Measurements from ENCODE around the gene PROCA1.

The PROCA1 gene

DNA sequence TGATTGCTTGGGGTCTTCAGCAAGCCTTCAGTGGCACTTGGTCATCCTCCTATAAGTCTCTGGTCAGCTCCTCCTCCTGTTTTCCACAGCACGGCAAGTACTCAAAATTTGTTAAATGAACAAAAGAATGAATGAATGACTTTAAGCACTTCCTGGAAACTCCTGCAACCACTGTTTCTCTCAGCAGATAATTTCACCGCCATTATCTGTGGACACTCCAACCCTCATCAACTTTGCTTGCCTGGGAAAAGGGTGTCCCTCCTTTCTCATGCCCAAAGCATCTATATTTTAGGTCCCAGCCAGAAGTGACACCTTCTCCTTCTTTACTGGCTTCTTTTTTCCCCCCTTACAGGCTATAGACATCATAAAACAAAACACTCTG is 4.4 kb downstream of the PROCA1 start:
- no peak for DNase-seq (ENCODE audit: low read depth)

DNA sequence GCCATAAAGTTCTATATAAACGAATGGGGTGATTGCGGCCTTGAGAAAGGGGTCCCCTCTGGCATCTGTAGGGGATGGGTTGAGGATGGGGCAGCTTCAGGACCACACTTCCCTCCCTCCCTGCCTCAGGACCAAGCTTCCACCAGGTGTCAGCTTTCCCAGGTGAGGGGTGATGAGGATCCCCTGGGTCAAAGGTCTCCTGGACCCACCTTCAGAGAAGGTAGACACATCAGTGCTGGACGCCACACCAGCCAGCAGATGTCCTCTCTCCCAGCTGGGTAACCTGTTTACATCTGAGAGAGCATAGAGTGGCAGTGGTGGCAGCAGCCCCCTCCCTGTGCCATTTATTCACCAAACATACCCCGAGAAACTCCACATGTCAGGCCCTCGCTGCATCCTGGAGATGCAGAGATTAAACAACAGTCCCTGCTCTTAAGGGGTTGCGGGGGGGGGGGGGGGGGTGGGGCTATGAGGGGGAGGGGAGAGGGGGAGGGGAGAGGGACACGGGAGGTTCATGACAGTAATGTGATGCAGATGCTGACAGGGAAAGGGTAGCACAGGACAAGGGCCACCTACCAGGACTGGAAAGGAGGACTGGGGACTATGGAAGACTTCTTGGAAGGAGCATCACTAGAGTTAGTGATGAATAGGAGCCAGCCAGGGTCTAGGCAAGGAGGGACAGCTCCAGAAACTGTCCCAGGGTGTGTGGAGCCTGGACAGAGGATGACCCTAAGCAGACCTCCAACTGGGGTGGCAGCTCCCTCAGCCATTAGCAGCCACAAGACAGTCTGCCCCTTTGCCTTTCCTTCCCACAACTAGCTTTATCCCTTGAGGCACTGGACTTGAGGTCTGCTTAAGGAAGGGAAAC is 5.0 kb downstream of the PROCA1 start:
- no peak for DNase-seq (ENCODE audit: low read depth)

DNA sequence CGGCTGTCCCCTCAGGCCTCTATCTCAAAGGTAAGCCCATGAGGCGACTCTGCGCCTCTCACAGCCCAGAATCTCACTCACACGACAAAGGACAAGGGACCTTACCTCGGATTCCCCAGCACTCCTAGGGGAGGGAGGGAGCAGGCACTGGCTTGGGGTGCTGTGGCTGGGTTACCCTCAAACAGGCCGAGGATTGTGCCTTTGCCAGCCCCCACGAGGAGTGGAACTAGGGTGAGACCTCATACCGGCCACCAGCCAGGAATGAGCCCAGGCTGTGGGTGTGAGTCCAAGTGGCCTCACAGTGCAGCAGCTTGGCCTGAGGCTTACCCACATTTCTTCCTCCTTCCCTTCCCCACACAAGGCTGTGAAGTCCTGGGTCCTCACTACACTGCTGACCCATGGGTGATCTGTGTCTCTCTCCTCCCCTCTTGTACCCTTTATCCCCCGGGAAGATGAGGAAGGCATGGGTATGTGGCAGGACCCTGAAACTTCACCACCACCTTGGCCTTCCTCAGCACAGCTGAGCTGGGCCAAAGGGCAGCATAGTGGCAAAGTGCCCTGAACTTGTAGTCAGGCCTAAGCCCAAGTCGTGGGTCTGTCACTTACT is 5.9 kb downstream of the PROCA1 start:
- no peak for DNase-seq (ENCODE audit: low read depth)

DNA sequence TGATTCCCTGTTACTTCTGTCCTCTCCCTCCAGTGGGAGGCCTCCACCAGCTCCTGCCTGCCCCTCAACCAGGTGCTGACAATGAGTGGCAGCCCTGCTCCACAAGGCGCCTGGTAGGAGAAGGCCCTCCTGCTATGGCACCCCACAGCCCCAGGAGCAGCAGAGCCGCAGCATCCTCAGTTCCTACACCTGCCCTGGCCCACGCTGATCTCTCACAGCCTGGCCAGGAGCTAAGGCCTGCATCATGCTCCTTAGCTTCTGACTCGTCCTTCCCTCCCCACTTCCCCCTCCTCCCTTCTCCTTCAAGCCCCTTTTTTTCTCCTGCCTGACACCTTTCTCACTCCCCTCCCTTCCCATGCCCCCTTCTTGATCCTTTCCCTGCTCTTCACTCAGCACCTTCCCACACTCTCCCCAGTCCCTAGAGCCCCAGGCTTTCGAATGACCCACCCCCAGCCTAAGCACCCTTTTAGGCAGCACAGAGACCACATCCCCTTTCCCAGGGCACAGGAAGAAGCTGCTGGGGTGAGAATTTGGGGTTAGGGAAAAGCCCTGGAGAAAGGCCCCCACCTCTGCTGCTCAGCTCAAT is 6.5 kb downstream of the PROCA1 start:
- no peak for DNase-seq (ENCODE audit: low read depth)

DNA sequence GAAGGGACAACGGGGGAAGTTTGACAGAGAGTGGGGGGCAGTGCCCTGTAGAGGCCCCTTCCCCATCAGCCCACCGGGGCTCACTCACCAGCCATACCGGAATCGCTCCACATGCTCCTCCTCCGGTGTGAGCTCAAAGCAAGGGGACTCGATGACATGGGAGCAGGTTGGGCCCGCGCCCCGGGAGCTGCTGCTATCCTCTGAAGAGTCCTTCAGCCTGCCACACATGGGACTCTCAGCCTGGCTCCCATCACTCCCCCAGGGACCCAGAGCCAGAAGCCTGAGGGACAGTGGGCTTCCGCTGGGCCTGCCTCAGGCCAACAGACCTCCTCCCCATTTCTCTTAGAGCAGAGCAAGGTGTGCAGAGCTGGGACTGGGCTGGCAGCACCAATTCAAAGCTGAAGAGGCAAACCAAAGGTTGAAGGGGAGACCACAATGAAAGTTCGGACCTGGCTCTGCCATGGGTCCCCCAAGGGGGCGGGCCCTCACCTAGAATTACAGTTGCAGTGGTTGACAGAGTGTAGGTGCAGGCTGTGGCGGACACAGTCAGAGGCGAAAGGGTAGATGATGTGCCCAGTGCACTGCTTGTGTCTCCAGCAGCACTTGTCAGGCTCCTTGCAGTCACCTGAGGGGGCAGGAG is 7.3 kb downstream of the PROCA1 start:
- no peak for DNase-seq (ENCODE audit: low read depth)

DNA sequence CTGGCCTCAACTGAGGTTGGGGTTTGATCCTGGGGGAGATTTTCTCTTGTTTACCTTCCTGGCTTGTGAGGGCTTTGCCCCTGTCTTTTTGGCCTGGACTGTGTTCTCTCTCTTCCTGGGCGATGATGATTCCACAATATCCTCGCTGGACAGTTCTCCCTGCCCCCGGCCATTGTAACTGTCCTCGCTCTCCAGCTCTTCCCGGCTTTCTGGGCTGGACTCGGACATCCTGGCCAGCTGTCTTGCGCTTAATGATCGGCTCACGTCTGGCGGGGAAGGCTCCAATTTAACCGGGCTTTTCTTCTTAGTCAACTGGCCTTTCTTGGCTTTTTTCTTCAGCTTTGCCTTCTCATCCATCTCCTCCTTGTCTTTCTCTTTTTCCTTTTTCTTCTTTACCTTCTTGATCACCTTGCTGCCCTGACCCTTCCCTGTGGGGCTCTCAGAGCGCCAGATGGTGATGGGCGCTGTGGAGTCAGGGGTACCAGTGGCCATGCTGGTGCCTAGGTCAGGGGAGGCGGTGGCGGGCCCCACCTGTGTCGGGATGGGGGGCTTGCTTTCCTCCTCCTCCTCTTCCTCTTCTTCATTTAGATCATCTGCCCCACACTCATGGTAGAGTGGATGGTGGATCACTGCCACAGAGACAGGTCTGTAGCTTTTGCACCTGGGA is 8.0 kb downstream of the PROCA1 start:
- DNase-seq (ENCODE audit: low read depth): no peak

DNA sequence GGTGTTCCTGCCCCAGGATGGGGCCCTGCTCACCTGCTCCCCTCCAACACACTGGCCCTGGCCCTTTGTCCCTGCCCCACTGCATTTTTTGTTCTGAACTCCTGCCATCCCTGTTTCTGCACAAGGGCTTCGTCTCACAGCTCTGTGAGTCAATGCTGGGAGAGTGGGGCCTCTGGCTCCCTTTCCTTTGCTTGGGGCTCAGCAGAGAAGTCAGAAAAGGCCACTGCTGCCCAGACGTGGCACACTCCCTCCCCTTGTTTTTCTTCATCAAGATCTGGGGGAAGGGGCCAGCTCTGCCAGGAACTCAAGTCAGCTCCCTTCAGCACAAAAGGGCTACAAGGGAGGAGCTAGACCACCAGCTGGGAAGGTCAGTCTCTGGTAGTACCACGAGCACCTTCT is 8.9 kb downstream of the PROCA1 start:
- no peak for DNase-seq (ENCODE audit: low read depth)

DNA sequence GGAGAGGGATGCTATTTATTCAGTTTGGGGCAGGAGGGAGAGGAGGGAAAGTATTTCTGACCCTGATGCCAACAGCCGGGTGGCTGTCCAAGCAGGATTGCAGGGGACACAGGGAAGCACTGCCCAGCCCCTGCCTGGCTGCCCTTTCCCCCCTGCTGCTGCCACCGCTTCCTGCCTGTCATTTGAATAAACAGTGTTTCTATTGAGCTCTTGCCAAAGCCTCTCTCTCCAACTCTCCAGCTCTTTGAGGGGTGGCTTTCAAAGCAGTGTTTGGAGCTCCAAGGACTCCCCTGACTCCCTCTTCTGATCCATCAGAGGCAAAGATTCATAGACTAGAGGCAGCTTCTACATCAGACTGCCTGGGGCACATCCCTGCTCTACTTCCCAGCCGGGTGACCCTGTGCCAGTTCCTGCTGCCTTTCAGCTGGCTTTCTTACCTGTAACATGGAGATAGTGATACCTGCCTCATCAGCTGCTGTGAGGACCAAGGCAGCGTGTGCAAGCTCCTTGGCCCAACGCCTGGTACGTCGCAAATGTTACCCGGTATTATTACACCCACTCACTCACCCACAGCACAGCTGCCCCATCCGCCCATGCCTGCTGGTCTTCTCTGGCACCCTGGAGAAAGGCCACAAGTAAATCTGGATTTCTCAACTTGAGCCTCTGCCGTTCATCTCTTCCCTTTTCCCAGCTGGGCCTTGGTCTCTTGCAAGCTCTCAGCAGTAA is 9.5 kb downstream of the PROCA1 start:
- no peak for DNase-seq (ENCODE audit: low read depth)

DNA sequence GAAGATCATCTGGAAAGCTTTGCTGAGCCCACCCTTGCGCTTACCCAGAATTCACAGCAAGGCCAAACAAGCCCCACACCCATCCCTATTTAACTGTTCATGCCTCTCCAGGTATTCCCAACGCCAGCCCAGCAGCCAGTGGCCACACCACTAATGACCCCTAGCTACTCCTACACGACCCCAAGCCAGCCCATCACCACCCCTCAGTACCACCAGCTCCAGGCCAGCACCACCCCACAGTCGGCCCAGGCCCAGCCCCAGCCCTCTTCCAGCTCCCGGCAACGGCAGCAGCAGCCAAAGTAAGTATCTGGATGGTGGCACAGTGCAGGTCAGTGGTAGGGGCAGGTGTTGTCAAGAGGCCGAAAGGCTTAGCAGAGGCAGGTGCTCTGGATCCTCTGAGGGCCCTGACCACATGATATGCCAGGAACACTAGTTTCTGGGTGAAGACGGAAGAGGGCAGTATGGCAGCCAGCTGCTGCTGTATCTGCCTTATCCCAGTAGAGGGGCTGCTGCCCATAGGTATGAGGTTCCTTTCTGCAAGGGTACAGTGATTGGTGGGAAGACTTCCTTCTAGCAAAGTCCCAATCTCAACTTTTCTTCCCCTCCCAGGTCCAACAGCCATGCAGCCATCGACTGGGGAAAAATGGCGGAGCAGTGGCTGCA is 10.7 kb downstream of the PROCA1 start:
- DNase-seq (ENCODE audit: low read depth): no peak

DNA sequence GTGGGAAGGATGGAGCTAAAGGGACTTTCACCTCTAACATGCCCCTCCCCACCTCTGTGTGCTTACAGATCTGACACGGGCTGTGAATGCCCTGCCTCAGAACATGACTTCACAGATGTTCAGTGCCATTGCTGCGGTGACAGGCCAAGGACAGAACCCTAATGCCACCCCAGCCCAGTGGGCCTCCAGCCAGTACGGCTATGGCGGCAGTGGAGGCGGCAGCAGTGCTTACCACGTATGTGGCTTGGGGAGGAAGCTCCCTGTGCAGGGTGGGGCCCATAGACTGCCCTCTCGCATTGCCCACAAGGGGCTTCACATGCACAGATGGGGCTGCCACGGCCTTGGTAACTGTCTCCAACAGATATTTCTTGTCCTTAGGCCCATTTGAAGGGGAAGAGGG is 11.4 kb downstream of the PROCA1 start:
- DNase-seq (ENCODE audit: low read depth): no peak

DNA sequence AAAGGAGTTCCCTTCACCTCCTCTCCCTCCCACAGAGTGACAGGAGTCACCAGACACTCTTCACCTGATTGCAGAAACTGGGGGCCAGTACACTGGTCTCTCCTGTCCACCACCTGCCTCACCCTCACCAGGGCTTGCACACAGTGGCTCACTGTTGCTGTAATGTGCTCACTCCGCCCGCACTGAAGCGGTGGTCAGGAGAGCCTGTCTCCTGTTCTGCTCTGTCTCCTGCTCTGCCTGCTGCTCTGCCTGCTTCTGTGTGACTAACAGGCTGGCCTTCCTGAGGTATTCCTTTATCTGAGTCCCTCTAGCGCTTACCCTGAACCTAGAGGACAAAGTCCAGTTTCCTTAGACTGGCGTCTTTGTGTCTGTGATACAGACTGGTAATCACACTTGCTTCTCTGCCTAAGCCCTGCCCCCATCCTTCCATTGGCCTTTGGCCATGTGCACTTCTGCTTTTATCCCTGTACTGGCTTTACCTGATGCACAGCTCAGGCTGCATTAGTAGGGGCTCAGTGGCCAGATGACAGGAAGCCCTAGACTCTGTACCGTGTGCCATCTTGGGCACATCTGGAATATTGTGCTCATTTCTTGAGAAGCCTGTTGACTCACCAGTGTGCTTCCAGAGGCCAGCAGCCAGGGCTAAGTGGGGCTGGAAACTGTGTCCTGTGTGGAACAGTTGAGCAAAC is 13.3 kb downstream of the PROCA1 start:
- no peak for DNase-seq (ENCODE audit: low read depth)

DNA sequence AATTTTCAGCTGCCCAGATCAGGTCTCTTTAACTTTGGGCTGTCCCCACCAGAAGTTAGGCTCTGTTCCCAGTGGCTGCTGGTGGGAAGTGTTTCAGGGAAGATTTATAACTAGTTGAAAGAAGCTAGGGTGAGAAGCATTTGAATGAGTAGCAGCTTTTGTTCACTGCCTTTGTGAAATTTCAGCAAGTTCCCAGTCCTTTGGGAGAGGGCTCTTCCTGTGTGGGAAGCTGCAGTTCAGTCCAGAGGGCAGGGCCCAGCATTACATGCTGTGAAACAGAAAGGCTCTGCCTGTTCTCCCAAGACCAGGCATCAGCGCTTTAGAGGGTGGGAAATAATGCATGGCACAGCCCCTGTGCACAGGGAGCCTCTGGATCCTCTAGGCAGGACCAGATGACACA is 17.8 kb downstream of the PROCA1 start:
- no peak for DNase-seq (ENCODE audit: low read depth)

DNA sequence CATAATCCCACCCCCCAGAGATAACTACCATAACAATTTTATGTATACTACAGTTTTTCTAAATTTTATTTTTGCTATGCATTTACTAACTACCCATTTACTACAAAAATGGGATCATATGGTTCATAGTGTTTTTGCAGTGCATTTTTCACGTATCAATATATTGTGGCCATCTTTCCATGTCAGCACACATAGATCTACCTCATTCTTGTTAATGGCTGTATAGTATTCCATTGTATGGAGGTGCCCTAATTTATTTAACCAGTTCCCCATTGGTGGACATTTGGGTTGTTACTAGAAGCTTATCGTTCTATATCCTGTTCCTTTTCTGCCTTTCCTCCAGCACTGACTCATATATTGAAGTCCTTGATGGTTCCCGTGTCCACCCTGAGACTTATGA is 22.7 kb downstream of the PROCA1 start:
- DNase-seq (ENCODE audit: low read depth): no peak

DNA sequence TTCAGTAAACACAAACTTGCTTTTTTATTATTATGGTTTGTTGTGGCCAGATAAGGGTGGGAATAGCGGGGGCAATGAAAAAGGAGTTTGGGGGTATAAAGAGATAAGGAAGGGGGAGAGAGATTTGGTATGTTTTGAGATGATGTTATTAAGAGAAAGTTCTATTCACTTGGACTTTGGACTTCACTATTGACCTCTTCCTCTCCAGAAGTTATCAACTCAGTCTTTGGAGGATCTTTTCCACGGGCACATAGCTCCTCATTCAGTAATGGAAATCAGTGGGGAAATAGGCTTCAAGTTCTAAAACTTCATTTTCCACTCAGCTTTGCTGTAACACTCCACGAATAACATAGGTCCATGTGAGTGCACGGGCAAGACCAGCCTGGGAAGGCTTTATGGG is 23.2 kb downstream of the PROCA1 start:
- no peak for DNase-seq (ENCODE audit: low read depth)

DNA sequence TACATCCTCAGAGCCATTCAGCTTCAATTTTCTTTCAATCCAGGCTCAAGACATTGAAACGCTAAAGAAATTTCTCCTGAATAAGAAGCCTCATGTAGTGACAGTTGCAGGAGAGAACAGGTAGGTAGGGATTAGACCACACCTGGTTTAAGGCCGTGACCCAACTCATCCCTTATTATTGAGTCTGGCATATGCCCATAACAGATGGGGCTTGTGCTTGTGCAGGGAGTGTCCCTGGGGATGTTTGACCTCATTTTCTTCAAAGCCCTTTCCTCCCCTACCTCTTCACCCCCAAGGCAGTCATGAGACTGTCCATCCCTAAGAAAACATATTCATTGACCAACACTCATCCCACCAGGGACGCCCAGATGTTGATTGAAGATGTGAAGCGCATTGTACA is 25.4 kb downstream of the PROCA1 start:
- DNase-seq (ENCODE audit: low read depth): no peak

DNA sequence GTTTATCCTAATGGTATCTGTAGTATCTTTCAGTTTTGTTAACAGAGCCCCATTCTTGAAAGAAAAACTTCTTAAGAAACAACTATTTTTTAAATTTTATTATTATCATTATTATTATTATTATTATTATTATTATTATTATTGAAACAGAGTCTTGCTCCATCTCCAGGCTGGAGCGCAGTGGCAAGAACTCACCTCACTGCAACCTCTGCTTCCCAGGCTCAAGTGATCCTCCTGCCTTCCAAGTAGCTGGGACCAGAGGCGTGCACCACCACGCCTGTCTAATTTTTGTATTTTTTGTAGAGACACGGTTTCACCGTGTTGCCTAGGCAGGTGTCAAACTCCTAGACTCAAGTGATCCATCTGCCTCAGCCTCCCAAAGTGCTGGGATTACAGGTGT is 26.3 kb downstream of the PROCA1 start:
- DNase-seq (ENCODE audit: low read depth): no peak

DNA sequence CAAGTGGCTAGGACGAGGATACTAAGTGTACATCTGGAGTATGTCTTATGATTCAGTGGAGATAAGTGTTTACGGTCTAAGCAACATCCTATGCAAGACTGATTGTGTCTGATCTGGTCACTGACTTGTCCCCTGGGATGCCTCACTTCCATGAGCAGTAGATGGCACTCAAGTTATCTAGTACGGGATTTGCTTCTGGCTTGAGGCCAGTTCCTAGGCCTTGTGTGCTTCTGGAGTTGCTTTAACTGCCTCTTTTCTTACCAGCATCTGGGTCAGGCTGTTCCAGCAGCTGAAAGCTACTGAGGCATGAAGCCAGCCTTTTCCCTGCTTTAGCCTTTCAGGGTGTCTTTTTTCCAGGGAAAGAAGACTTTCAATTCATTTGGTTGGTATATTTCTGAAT is 26.7 kb downstream of the PROCA1 start:
- DNase-seq (ENCODE audit: low read depth): peak; percentile 76

DNA sequence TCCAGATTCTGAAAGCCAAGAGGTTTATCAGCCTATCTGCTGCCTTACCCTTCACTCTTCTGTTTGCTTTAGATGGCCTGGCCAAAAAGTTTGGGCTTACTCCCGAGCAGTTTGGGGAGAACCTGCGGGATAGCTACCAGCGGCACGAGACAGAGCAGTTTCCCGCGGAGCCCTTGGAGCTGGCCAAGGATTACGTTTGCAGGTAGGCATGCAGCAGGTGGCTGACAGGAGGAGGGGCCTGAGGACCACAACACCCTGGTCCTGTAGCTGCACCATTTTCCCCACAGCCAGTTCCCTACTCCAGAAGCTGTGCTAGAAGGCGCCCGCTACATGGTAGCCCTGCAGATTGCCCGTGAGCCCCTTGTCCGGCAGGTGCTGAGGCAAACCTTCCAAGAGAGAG is 29.0 kb downstream of the PROCA1 start:
- DNase-seq (ENCODE audit: low read depth): no peak

DNA sequence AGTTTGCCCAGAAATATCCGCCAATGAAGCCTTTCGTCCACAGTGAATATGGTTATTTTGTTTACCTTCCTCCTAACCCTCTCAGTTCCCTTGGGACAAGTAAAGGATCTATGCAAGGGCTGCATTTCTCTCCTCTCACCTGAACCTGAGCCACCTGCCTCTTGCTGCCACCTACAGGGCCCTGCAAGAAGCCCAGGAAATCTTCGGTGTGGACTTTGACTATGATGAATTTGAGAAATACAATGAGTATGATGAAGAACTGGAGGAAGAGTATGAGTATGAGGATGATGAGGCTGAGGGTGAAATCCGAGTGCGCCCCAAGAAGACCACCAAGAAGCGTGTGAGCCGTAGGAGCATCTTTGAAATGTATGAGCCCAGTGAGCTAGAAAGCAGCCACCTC is 35.7 kb downstream of the PROCA1 start:
- no peak for DNase-seq (ENCODE audit: low read depth)

DNA sequence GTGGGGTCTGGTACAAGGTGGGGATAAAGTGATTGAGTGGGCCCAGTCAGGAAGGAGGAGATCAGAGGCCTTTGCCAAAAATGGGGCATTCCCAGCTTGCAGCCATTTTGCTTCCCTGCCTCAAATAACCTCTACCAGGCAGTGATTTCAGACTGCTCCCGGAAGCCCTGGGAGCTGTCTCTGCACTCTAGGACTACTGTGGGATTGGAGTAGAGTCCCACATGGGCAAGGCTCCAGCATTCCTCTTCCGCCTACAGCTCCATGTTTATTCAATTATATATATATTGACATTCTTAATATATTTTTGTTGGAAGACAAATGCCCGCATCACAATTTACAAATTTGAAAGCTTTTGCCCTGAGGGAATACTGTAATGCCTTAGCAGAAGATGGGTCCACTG is 36.2 kb downstream of the PROCA1 start:
- DNase-seq (ENCODE audit: low read depth): no peak

DNA sequence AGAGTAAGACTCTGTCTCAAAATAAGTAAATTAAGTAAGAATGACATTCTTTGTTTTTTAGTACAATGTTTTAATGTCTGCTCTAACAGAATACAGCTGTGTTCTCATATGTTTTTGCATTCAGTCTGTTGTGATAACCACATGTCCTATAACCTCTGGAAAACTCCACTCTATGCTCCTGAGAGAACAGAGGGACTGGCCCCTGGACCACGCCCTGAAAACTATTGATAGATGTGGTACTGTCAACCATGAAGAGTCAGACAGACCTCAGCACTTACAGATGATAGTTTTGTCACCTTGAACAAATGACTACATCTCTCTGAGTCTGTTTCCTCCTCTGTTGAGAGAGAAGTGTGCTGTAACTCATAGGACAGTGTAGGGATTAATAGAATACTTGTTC is 41.8 kb downstream of the PROCA1 start:
- no peak for DNase-seq (ENCODE audit: low read depth)

Measured in amniotic epithelial cell (primary cell).